HEK293 (cell line): Measurements from ENCODE around the gene PLCB3.

Experiments used
- CTCF ChIA-PET: fragments of 350-600 bp; formaldehyde crosslinking; extraction: SDS; loops from one replicate; lab custom pipeline; 2021; ENCODE audit warnings: antibody characterized with exemption; lab: Yijun Ruan, JAX
- POLR2A ChIA-PET: fragments of 300-600 bp; formaldehyde crosslinking; extraction: SDS; loops from one replicate; lab custom pipeline; 2020; ENCODE audit warnings: antibody characterized with exemption, inconsistent platforms; lab: Yijun Ruan, JAX
- H3K27ac ChIP-seq: fragments of 200-500 bp; sonication (Bioruptor generic); 2 replicates; pipeline ENCODE4 v1.5.1; 2014; ENCODE audit warnings: low read depth, low read length, control low read depth, inconsistent platforms; ENCODE audit errors: extremely low read depth
- H3K36me3 ChIP-seq, 2 experiments: fragments of 200-500 bp in 1 of 2; sonication (Bioruptor generic) in 1 of 2; 1 replicate in 1 of 2; 2 replicates in 1 of 2; pipeline ENCODE4 v1.5.1; 2014 to 2017; ENCODE audit warnings: inconsistent platforms in 2 of 2, low read length in 2 of 2; ENCODE audit not compliant: control insufficient read depth in 2 of 2, insufficient read depth in 1 of 2
- H3K4me1 ChIP-seq: fragments of 200-500 bp; sonication (Bioruptor generic); 2 replicates; pipeline ENCODE4 v1.5.1; 2014; ENCODE audit warnings: mild to moderate bottlenecking, low read length, inconsistent platforms; ENCODE audit not compliant: control insufficient read depth, insufficient read depth
- H3K4me3 ChIP-seq: 2 replicates; pipeline ENCODE4 v1.5.1; 2011; ENCODE audit warnings: low read depth, mild to moderate bottlenecking, control low read depth, low read length, moderate library complexity
- H3K9me3 ChIP-seq: fragments of 200-500 bp; sonication (Bioruptor generic); 2 replicates; pipeline ENCODE4 v1.5.1; 2014; ENCODE audit warnings: low read depth, low read length, inconsistent platforms; ENCODE audit not compliant: control insufficient read depth, insufficient read depth
- GLIS2 ChIP-seq: fragments of 450-650 bp; formaldehyde crosslinking; IDR thresholded peaks from 2 replicates; pipeline ENCODE4 v1.5.1; 2016; ENCODE audit warnings: missing biosample characterization, missing genetic modification characterization
- KLF8 ChIP-seq: fragments of 450-650 bp; formaldehyde crosslinking; IDR thresholded peaks from 2 replicates; pipeline ENCODE4 v1.5.1; 2016; ENCODE audit warnings: missing biosample characterization, missing genetic modification characterization
- ZBTB10 ChIP-seq: fragments of 450-650 bp; formaldehyde crosslinking; IDR thresholded peaks from 2 replicates; pipeline ENCODE4 v1.5.1; 2016; ENCODE audit warnings: missing biosample characterization, missing genetic modification characterization
- ZBTB17 ChIP-seq: fragments of 450-650 bp; formaldehyde crosslinking; IDR thresholded peaks from 2 replicates; pipeline ENCODE4 v1.5.1; 2016; ENCODE audit warnings: missing biosample characterization, missing genetic modification characterization
- ZBTB7A ChIP-seq: fragments of 450-650 bp; formaldehyde crosslinking; IDR thresholded peaks from 2 replicates; pipeline ENCODE4 v1.5.1; 2016; ENCODE audit warnings: low read depth, missing biosample characterization, missing genetic modification characterization
- ZNF16 ChIP-seq: fragments of 450-650 bp; formaldehyde crosslinking; IDR thresholded peaks from 2 replicates; pipeline ENCODE4 v1.5.1; 2016; ENCODE audit warnings: low read depth, missing biosample characterization, missing genetic modification characterization
- ZNF175 ChIP-seq: fragments of 450-650 bp; formaldehyde crosslinking; IDR thresholded peaks from 2 replicates; pipeline ENCODE4 v1.5.1; 2016; ENCODE audit warnings: missing biosample characterization, missing genetic modification characterization
- ZNF23 ChIP-seq: fragments of 450-650 bp; formaldehyde crosslinking; IDR thresholded peaks from 2 replicates; pipeline ENCODE4 v1.5.1; 2016; ENCODE audit warnings: missing biosample characterization, missing genetic modification characterization, borderline replicate concordance
- ZNF335 ChIP-seq: fragments of 450-650 bp; formaldehyde crosslinking; conservative IDR thresholded peaks from 2 replicates; pipeline ENCODE4 v1.5.1; 2016; ENCODE audit warnings: missing biosample characterization, missing genetic modification characterization
- ZNF394 ChIP-seq: fragments of 450-650 bp; formaldehyde crosslinking; IDR thresholded peaks from 2 replicates; pipeline ENCODE4 v1.5.1; 2016; ENCODE audit warnings: missing biosample characterization, missing genetic modification characterization, mild to moderate bottlenecking, moderate library complexity, borderline replicate concordance
- ZNF530 ChIP-seq: fragments of 450-650 bp; formaldehyde crosslinking; IDR thresholded peaks from 2 replicates; pipeline ENCODE4 v1.5.1; 2016; ENCODE audit warnings: low read depth, missing biosample characterization, missing genetic modification characterization
- ZNF624 ChIP-seq: fragments of 450-650 bp; formaldehyde crosslinking; IDR thresholded peaks from 2 replicates; pipeline ENCODE4 v1.5.1; 2017; ENCODE audit warnings: missing biosample characterization, missing genetic modification characterization
- ZNF654 ChIP-seq: fragments of 450-650 bp; formaldehyde crosslinking; IDR thresholded peaks from 2 replicates; pipeline ENCODE4 v1.5.1; 2016; ENCODE audit warnings: low read depth, missing biosample characterization, missing genetic modification characterization
- TF ChIP-seq, protein P1 (sequence below): fragments of 450-650 bp; formaldehyde crosslinking; IDR thresholded peaks from 2 replicates; pipeline ENCODE4 v1.5.1; 2017; ENCODE audit warnings: missing biosample characterization, missing genetic modification characterization
- TF ChIP-seq, protein P2 (sequence below): fragments of 450-650 bp; formaldehyde crosslinking; IDR thresholded peaks from 2 replicates; pipeline ENCODE4 v1.5.1; 2016; ENCODE audit warnings: missing biosample characterization, missing genetic modification characterization
- TF ChIP-seq, protein P3 (sequence below): fragments of 450-650 bp; formaldehyde crosslinking; IDR thresholded peaks from 2 replicates; pipeline ENCODE4 v1.5.1; 2016; ENCODE audit warnings: missing biosample characterization, missing genetic modification characterization

Gene PLCB3

DNA sequence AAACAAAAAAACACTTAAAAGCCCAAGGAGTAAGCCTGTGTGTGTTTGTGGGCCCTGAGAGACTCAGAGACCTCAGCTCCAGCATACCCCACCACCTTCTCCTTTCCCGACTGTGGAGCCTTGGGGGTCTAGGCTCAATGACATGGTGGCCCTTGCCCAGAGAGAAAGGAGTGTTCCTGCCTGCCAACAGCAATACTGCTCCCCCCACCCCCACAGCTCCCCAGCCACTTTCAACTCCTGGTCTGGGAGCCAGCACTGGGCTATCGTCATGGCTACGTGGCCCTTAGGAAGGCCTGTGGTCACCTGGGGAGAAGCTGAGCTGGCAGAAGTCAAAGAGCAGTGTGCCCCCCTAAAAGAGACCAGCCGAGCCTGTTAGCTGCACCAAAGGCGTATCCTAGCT is 7.2 kb upstream of the PLCB3 start:
- Histone ChIP-seq H3K4me1 (no peaks in the 10 kb centered on the region), H3K4me3 (no peak overlapping the region), H3K27ac (no peak overlapping the region), H3K36me3 (peaks cover 0 to 20% of the 10 kb centered on the region in 2 experiments; a peak in 1 of 3 replicates), H3K9me3 (no peaks in the 10 kb centered on the region)
- CTCF ChIA-PET: interaction anchor here (0.5 to 2.2 kb wide), 7 partner anchors 11 to 62 kb away, joined by 3 to 13 read pairs (median 4); partner anchors contain the start of gene FERMT3
- POLR2A ChIA-PET: interaction anchor here (0.8 to 7.2 kb wide), 11 partner anchors 8 to 73 kb away, joined by 3 to 96 read pairs (median 4); partner anchors contain the start of genes BAD, NUDT22, PRDX5 and STIP1
- no peak for TF ChIP-seq ZNF335
- TF ChIP-seq ZNF394 (tag by site-specific recombination): no peak
- TF ChIP-seq, protein P1, sequence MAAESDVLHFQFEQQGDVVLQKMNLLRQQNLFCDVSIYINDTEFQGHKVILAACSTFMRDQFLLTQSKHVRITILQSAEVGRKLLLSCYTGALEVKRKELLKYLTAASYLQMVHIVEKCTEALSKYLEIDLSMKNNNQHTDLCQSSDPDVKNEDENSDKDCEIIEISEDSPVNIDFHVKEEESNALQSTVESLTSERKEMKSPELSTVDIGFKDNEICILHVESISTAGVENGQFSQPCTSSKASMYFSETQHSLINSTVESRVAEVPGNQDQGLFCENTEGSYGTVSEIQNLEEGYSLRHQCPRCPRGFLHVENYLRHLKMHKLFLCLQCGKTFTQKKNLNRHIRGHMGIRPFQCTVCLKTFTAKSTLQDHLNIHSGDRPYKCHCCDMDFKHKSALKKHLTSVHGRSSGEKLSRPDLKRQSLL (tag by site-specific recombination): 0 out of 2 replicates have a peak, but pooled peaks have one; percentile 18
- peak; percentile 68; the same call in 1 of the 2 replicates for TF ChIP-seq GLIS2 (tag by site-specific recombination)

GRCh38 chr11:64244966-64245365 is 6.4 kb upstream of the PLCB3 start:
- ChIA-PET CTCF (interaction anchor here (0.5 to 1.7 kb wide), 10 partner anchors 27 to 987 kb away, joined by 3 to 10 read pairs (median 4); no protein-coding TSS in a partner anchor), POLR2A (interaction anchor here (0.6 to 7.2 kb wide), 10 partner anchors 9 to 547 kb away, joined by 3 to 96 read pairs (median 6); partner anchors contain the start of genes NUDT22, PRDX5, STIP1 and TRMT112)
- H3K4me1 ChIP-seq: no peaks in the 10 kb centered on the region
- no peak for TF ChIP-seq ZNF16
- no peak for TF ChIP-seq ZNF23 (tag by site-specific recombination)
- 0 out of 2 replicates have a peak, but pooled peaks have one; percentile 21 for TF ChIP-seq KLF8
- peak; percentile 61 for TF ChIP-seq ZBTB17 (tag by site-specific recombination)
- no peak for TF ChIP-seq ZNF530 (tag by site-specific recombination)
- no peak for TF ChIP-seq ZNF175 (tag by site-specific recombination)
- 0 out of 2 replicates have a peak, but pooled peaks have one; percentile 3 for TF ChIP-seq ZBTB10
- TF ChIP-seq, protein P2, sequence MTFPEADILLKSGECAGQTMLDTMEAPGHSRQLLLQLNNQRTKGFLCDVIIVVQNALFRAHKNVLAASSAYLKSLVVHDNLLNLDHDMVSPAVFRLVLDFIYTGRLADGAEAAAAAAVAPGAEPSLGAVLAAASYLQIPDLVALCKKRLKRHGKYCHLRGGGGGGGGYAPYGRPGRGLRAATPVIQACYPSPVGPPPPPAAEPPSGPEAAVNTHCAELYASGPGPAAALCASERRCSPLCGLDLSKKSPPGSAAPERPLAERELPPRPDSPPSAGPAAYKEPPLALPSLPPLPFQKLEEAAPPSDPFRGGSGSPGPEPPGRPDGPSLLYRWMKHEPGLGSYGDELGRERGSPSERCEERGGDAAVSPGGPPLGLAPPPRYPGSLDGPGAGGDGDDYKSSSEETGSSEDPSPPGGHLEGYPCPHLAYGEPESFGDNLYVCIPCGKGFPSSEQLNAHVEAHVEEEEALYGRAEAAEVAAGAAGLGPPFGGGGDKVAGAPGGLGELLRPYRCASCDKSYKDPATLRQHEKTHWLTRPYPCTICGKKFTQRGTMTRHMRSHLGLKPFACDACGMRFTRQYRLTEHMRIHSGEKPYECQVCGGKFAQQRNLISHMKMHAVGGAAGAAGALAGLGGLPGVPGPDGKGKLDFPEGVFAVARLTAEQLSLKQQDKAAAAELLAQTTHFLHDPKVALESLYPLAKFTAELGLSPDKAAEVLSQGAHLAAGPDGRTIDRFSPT (tag by site-specific recombination): peak; percentile 58; the same call in 1 of the 2 replicates
- no peak for TF ChIP-seq ZNF654 (tag by site-specific recombination)
- TF ChIP-seq, protein P3, sequence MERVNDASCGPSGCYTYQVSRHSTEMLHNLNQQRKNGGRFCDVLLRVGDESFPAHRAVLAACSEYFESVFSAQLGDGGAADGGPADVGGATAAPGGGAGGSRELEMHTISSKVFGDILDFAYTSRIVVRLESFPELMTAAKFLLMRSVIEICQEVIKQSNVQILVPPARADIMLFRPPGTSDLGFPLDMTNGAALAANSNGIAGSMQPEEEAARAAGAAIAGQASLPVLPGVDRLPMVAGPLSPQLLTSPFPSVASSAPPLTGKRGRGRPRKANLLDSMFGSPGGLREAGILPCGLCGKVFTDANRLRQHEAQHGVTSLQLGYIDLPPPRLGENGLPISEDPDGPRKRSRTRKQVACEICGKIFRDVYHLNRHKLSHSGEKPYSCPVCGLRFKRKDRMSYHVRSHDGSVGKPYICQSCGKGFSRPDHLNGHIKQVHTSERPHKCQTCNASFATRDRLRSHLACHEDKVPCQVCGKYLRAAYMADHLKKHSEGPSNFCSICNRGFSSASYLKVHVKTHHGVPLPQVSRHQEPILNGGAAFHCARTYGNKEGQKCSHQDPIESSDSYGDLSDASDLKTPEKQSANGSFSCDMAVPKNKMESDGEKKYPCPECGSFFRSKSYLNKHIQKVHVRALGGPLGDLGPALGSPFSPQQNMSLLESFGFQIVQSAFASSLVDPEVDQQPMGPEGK: peak; percentile 35; the same call in 1 of the 2 replicates
- no peak for TF ChIP-seq ZNF624 (tag by site-specific recombination)
- TF ChIP-seq ZBTB7A (tag by site-specific recombination): no peak
- TF ChIP-seq, all 188 proteins: peak for 5
- Histone ChIP-seq H3K36me3 (peaks cover 0 to 20% of the 10 kb centered on the region in 2 experiments; a peak in 1 of 3 replicates), H3K4me3 (peak overlapping the region; percentile 68), H3K9me3 (no peaks in the 10 kb centered on the region), H3K27ac (0 out of 2 replicates have a peak overlapping the region, but pooled peaks have one; percentile 28)
